ENCODE data around the gene POLA1. TPM values are rescaled to one million over a fixed set of nuclear protein-coding genes. Genes with fewer than 3 reads are reported as not detected.
A peak's percentile ranks its signal among the peaks of the same experiment; 100 is the strongest.

The POLA1 gene
- polyA plus RNA-seq (2011; rRNA removed): 2.2 TPM in 2 replicates
- 5.5 and 9.5 TPM in 2 replicates for polyA minus RNA-seq (2011; rRNA and poly(A)+ RNA removed)

GRCh38 chrX:24693453-24694202 lies at the start of gene POLA1:
Gene POLA1 (plus strand): TSS chrX:24693918. CDS start chrX:24693962, 44 bp downstream.
- POLR2A ChIA-PET: no interaction called here
- peak within 1 kb of the TSS; percentile 73 for H3K4me3 ChIP-seq (ENCODE audit: low read depth, low read length)
- CTCF ChIA-PET: interaction anchor here (1.2 to 1.4 kb wide), 2 partner anchors 17 to 194 kb away, joined by 3 to 5 read pairs; no protein-coding TSS in a partner anchor
- no peaks in the 10 kb centered on the region for H3K9me3 ChIP-seq (ENCODE audit: control insufficient read depth, insufficient read depth, low read length)
- TF ChIP-seq, protein P1, sequence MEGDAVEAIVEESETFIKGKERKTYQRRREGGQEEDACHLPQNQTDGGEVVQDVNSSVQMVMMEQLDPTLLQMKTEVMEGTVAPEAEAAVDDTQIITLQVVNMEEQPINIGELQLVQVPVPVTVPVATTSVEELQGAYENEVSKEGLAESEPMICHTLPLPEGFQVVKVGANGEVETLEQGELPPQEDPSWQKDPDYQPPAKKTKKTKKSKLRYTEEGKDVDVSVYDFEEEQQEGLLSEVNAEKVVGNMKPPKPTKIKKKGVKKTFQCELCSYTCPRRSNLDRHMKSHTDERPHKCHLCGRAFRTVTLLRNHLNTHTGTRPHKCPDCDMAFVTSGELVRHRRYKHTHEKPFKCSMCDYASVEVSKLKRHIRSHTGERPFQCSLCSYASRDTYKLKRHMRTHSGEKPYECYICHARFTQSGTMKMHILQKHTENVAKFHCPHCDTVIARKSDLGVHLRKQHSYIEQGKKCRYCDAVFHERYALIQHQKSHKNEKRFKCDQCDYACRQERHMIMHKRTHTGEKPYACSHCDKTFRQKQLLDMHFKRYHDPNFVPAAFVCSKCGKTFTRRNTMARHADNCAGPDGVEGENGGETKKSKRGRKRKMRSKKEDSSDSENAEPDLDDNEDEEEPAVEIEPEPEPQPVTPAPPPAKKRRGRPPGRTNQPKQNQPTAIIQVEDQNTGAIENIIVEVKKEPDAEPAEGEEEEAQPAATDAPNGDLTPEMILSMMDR (IDR thresholded peaks at IDR 0.05; ENCODE audit: low read depth, low read length): peak; percentile 33; the same call in 1 of the 2 replicates
- DNase-seq (ENCODE audit: low read depth, low spot score): peak; percentile 87
- peak within 1 kb of the TSS; percentile 57 for H3K27ac ChIP-seq (ENCODE audit: low read depth, low read length)
- H3K27me3 ChIP-seq (ENCODE audit: control insufficient read depth, insufficient read depth, low read length): no peaks in the 10 kb centered on the region

DNA sequence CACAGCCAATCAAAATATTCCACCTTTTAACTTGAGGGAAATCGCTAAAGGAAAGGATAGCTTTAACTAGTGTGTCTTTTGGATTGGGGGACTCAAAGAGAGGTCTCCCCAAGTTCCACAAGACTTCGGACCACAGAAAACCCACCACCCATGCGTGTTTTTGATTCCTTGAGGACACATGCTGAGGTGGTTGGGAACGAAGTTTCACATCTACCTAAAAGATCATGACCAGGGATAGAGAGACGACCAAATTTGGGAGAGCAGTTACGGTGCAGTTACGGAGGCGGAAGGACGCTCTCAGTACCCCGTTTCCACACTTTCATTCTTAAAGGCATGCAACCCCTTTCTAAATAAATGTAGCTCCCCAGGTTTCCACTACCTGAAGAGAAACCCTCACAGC lies 47.7 kb upstream of the POLA1 start:
- TF ChIP-seq, protein P1 (IDR thresholded peaks at IDR 0.05; ENCODE audit: low read depth, low read length): no peak
- DNase-seq (ENCODE audit: low read depth, low spot score): no peak
- H3K27me3 ChIP-seq (ENCODE audit: control insufficient read depth, insufficient read depth, low read length): no peaks in the 10 kb centered on the region
- H3K4me3 ChIP-seq (ENCODE audit: low read depth, low read length): no peak overlapping the region
- H3K27ac ChIP-seq (ENCODE audit: low read depth, low read length): no peak overlapping the region
- ChIA-PET CTCF (interaction anchor here (1.2 kb wide), 1 partner anchor 30 kb away, joined by 4 read pairs; no protein-coding TSS in a partner anchor), POLR2A (no interaction called here)
- H3K9me3 ChIP-seq (ENCODE audit: control insufficient read depth, insufficient read depth, low read length): no peaks in the 10 kb centered on the region

DNA sequence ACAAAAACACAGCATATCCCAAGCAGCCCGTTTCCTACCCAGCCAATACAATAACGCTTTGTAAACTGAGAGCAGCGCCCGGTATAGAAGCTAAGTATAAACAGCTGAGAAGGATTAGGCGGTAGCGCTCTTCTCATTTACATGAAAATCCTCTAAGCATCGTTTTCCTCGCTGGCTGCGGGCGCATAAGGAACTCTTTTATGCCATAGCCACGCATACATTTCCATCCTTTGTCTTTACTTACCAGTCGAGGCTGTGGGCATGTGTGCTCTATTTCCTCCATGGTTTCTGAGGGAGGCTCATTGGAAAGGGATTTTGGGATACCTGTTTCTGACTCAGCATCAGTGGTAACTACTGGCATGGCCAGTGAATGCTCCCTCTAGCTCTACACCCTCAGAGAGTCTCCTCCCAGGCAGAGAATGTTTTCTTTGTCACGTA lies 47.0 kb upstream of the POLA1 start:
- ChIA-PET CTCF (interaction anchor here (1.2 kb wide), 1 partner anchor 30 kb away, joined by 4 read pairs; no protein-coding TSS in a partner anchor), POLR2A (no interaction called here)
- TF ChIP-seq, protein P1 (IDR thresholded peaks at IDR 0.05; ENCODE audit: low read depth, low read length): no peak
- Histone ChIP-seq H3K4me3 (ENCODE audit: low read depth, low read length) (no peak overlapping the region; the same call in 1 of the 2 replicates), H3K9me3 (ENCODE audit: control insufficient read depth, insufficient read depth, low read length) (no peaks in the 10 kb centered on the region), H3K27me3 (ENCODE audit: control insufficient read depth, insufficient read depth, low read length) (no peaks in the 10 kb centered on the region), H3K27ac (ENCODE audit: low read depth, low read length) (no peak overlapping the region)
- DNase-seq (ENCODE audit: low read depth, low spot score): no peak

- TF ChIP-seq, protein P1 (IDR thresholded peaks at IDR 0.05; ENCODE audit: low read depth, low read length): no peak
- peak; percentile 3 for DNase-seq (ENCODE audit: low read depth, low spot score)
- CTCF ChIA-PET: interaction anchor here (0.6 to 1.2 kb wide), 2 partner anchors 29 to 277 kb away, joined by 4 to 5 read pairs; no protein-coding TSS in a partner anchor
- POLR2A ChIA-PET: no interaction called here
- no peak within 1 kb of the TSS for H3K27ac ChIP-seq (ENCODE audit: low read depth, low read length)
- peak within 1 kb of the TSS; percentile 22; the same call in 1 of the 2 replicates for H3K4me3 ChIP-seq (ENCODE audit: low read depth, low read length)
- H3K27me3 ChIP-seq (ENCODE audit: control insufficient read depth, insufficient read depth, low read length): no peaks in the 10 kb centered on the region
- no peaks in the 10 kb centered on the region for H3K9me3 ChIP-seq (ENCODE audit: control insufficient read depth, insufficient read depth, low read length)
Measured at GRCh38 chrX:24647257-24648058, 46.3 kb upstream of the POLA1 start, which contains the start of gene PCYT1B. Gene PCYT1B (minus strand): TSS chrX:24647347. CDS start chrX:24647105, 242 bp downstream.

Data from AG04450 (cell line).